H9 (cell line): Measurements from ENCODE around the gene LZIC. TPM values are rescaled to one million over a fixed set of nuclear protein-coding genes. Genes with fewer than 3 reads are reported as not detected.

Experiments used
- DNase-seq: peaks from one replicate; pipeline ENCODE4 v3.0.0-alpha.2; 2017
- H2AFZ ChIP-seq: one replicate; pipeline ENCODE4 v1.6.1; 2013; ENCODE audit warnings: mild to moderate bottlenecking, low read length, control low read depth, moderate library complexity
- H2AK5ac ChIP-seq: 2 replicates; pipeline ENCODE4 v1.6.1; 2013; ENCODE audit warnings: low read length, control low read depth, mixed read lengths; ENCODE audit not compliant: insufficient read length
- H2BK120ac ChIP-seq: one replicate; pipeline ENCODE4 v1.6.1; 2013; ENCODE audit warnings: low read depth, mild to moderate bottlenecking, low read length, control low read depth, inconsistent platforms; ENCODE audit not compliant: poor library complexity, severe bottlenecking
- H2BK12ac ChIP-seq: 2 replicates; pipeline ENCODE4 v1.6.1; 2013; ENCODE audit warnings: low read length, control low read depth, mixed read lengths, low read depth; ENCODE audit not compliant: insufficient read length
- H2BK15ac ChIP-seq: 2 replicates; pipeline ENCODE4 v1.6.1; 2013; ENCODE audit warnings: low read depth, low read length, control low read depth
- H2BK20ac ChIP-seq: one replicate; pipeline ENCODE4 v1.6.1; 2013; ENCODE audit warnings: low read depth, mild to moderate bottlenecking, low read length, control low read depth, inconsistent platforms; ENCODE audit not compliant: poor library complexity, severe bottlenecking
- H2BK5ac ChIP-seq: 2 replicates; pipeline ENCODE4 v1.6.1; 2013; ENCODE audit warnings: low read length, control low read depth, mixed read lengths; ENCODE audit not compliant: insufficient read length
- H3K14ac ChIP-seq: 2 replicates; pipeline ENCODE4 v1.6.1; 2013; ENCODE audit warnings: low read length, control low read depth; ENCODE audit not compliant: insufficient read depth
- H3K18ac ChIP-seq: 2 replicates; pipeline ENCODE4 v1.6.1; 2013; ENCODE audit warnings: low read depth, mild to moderate bottlenecking, mixed read lengths, low read length, control low read depth; ENCODE audit not compliant: insufficient read length
- H3K23ac ChIP-seq: 2 replicates; pipeline ENCODE4 v1.6.1; 2013; ENCODE audit warnings: low read length, control low read depth, mixed read lengths, low read depth; ENCODE audit not compliant: insufficient read length
- H3K23me2 ChIP-seq: 2 replicates; pipeline ENCODE4 v1.6.1; 2013; ENCODE audit warnings: low read depth, mild to moderate bottlenecking, mixed read lengths, low read length, control low read depth; ENCODE audit not compliant: insufficient read length, poor library complexity, severe bottlenecking
- H3K27ac ChIP-seq: 2 replicates; pipeline ENCODE4 v1.5.1; 2013; ENCODE audit warnings: low read length, control low read depth, mixed read lengths, low read depth; ENCODE audit not compliant: insufficient read length
- H3K27me3 ChIP-seq: 2 replicates; pipeline ENCODE4 v1.6.1; 2013; ENCODE audit warnings: low read length, control low read depth, inconsistent platforms; ENCODE audit not compliant: insufficient read depth
- H3K4ac ChIP-seq: 2 replicates; pipeline ENCODE4 v1.6.1; 2013; ENCODE audit warnings: low read depth, mild to moderate bottlenecking, control low read depth, inconsistent platforms, low read length, moderate library complexity
- H3K4me1 ChIP-seq: 2 replicates; pipeline ENCODE4 v1.6.1; 2013; ENCODE audit warnings: low read length, control low read depth, inconsistent platforms; ENCODE audit not compliant: insufficient read depth
- H3K4me2 ChIP-seq: 2 replicates; pipeline ENCODE4 v1.6.1; 2013; ENCODE audit warnings: low read length, control low read depth, mixed read lengths; ENCODE audit not compliant: insufficient read length, insufficient read depth
- H3K56ac ChIP-seq: 2 replicates; pipeline ENCODE4 v1.6.1; 2013; ENCODE audit warnings: low read depth, mild to moderate bottlenecking, mixed read lengths, low read length, control low read depth; ENCODE audit not compliant: insufficient read length
- H3K79me1 ChIP-seq: 2 replicates; pipeline ENCODE4 v1.6.1; 2013; ENCODE audit warnings: low read depth, mild to moderate bottlenecking, moderate library complexity, low read length, control low read depth, inconsistent platforms; ENCODE audit not compliant: insufficient read depth, poor library complexity, severe bottlenecking
- H3K79me2 ChIP-seq: 2 replicates; pipeline ENCODE4 v1.6.1; 2013; ENCODE audit warnings: low read length, control low read depth, inconsistent platforms; ENCODE audit not compliant: insufficient read depth
- H3K9ac ChIP-seq: 2 replicates; pipeline ENCODE4 v1.6.1; 2013; ENCODE audit warnings: low read length, control low read depth, mixed read lengths; ENCODE audit not compliant: insufficient read length; ENCODE audit errors: extremely low read depth
- H3K9me3 ChIP-seq: one replicate; pipeline ENCODE4 v1.6.1; 2013; ENCODE audit warnings: low read depth, low read length, inconsistent platforms; ENCODE audit not compliant: control insufficient read depth
- H3T11ph ChIP-seq: one replicate; pipeline ENCODE4 v1.6.1; 2013; ENCODE audit warnings: mild to moderate bottlenecking, low read length, control low read depth, inconsistent platforms
- H4K20me1 ChIP-seq: one replicate; pipeline ENCODE4 v1.6.1; 2013; ENCODE audit not compliant: control insufficient read depth, insufficient read length, insufficient read depth
- H4K5ac ChIP-seq: 2 replicates; pipeline ENCODE4 v1.6.1; 2013; ENCODE audit warnings: low read depth, mild to moderate bottlenecking, mixed read lengths, low read length, control low read depth; ENCODE audit not compliant: insufficient read length
- H4K8ac ChIP-seq: replicated peaks from 2 replicates; pipeline ENCODE4 v1.6.1; 2013; ENCODE audit warnings: low read length, control low read depth, mixed read lengths, low read depth; ENCODE audit not compliant: insufficient read length
- H4K91ac ChIP-seq: 2 replicates; pipeline ENCODE4 v1.6.1; 2013; ENCODE audit warnings: low read depth, mild to moderate bottlenecking, moderate library complexity, mixed read lengths, low read length, control low read depth; ENCODE audit not compliant: insufficient read length
- H3K27ac Mint-ChIP-seq, 3 experiments: 2 replicates in 2 of 3; 3 replicates in 1 of 3; pipeline ENCODE4 v1.8.0; 2020 to 2021; ENCODE audit warnings: mixed read lengths in 3 of 3, mild to moderate bottlenecking in 1 of 3, moderate library complexity in 1 of 3
- H3K27me3 Mint-ChIP-seq: 2 replicates; pipeline ENCODE4 v1.8.0; 2021; ENCODE audit warnings: low read depth, mild to moderate bottlenecking, moderate library complexity, mixed read lengths
- H3K36me3 Mint-ChIP-seq, 3 experiments: 2 replicates in 2 of 3; 3 replicates in 1 of 3; pipeline ENCODE4 v1.8.0; 2020 to 2021; ENCODE audit warnings: low read depth in 3 of 3, mixed read lengths in 3 of 3; ENCODE audit not compliant: insufficient read depth in 1 of 3
- H3K4me1 Mint-ChIP-seq, 2 experiments: 2 replicates each; pipeline ENCODE4 v1.8.0; 2020; ENCODE audit warnings: mixed read lengths in 2 of 2
- H3K4me3 Mint-ChIP-seq, 2 experiments: 2 replicates in 1 of 2; 3 replicates in 1 of 2; pipeline ENCODE4 v1.8.0; 2020 to 2021; ENCODE audit warnings: mild to moderate bottlenecking in 2 of 2, mixed read lengths in 2 of 2, moderate library complexity in 1 of 2
- H3K9me3 Mint-ChIP-seq, 2 experiments: 2 replicates in 1 of 2; 3 replicates in 1 of 2; pipeline ENCODE4 v1.8.0; 2020; ENCODE audit warnings: mild to moderate bottlenecking in 2 of 2, mixed read lengths in 2 of 2, moderate library complexity in 1 of 2
- CTCF ChIP-seq: fragments of 200-600 bp; sonication (generic); conservative IDR thresholded peaks from 3 replicates; pipeline ENCODE4 v1.8.0; 2021; ENCODE audit warnings: antibody characterized with exemption, mild to moderate bottlenecking
- WGBS: extraction: QIAGEN DNeasy Blood & Tissue Kit; methylation state at CpG from one replicate; pipeline ENCODE4 v1.1.7; 2013; ENCODE audit warnings: missing lambda C conversion rate, low lambda C conversion rate, mixed read lengths; ENCODE audit not compliant: insufficient read length; ENCODE audit errors: extremely low coverage; 5-methylcytosine and 5-hydroxymethylcytosine counted together
- total RNA-seq: library from RNA; stranded (reverse); gene quantifications from 2 replicates; pipeline ENCODE4 v1.2.1, GENCODE V29; 2021

The LZIC gene
- total RNA-seq, 1 experiment from 2014 or later: 22.9 TPM

- Histone ChIP-seq H3K23me2 (no peaks in the 10 kb centered on the region), H2AK5ac (no peak overlapping the region), H2AFZ (no peak overlapping the region), H4K91ac (no peak overlapping the region), H3K18ac (no peak overlapping the region), H3K56ac (no peak overlapping the region), H2BK12ac (no peak overlapping the region), H3K4me2 (no peak overlapping the region), H2BK120ac (no peak overlapping the region), H2BK15ac (no peak overlapping the region), H3K79me1 (no peaks in the 10 kb centered on the region), H2BK20ac (no peak overlapping the region), H3K79me2 (no peaks in the 10 kb centered on the region), H3K9ac (no peak overlapping the region), H2BK5ac (no peak overlapping the region), H3K27me3 (no peaks in the 10 kb centered on the region), H3K4ac (no peak overlapping the region), H4K20me1 (peaks cover 3% of the 10 kb centered on the region), H3K14ac (no peak overlapping the region), H3K27ac (no peak overlapping the region), H3K4me1 (no peaks in the 10 kb centered on the region), H3T11ph (no peak overlapping the region), H4K8ac (no peak overlapping the region), H4K5ac (no peak overlapping the region), H3K9me3 (no peaks in the 10 kb centered on the region), H3K23ac (no peak overlapping the region)
- Mint-ChIP-seq H3K36me3 (peaks cover 3 to 13% (median 7%) of the 10 kb centered on the region in 3 experiments; a peak in 3 of 7 replicates), H3K4me3 (no peak overlapping the region), H3K27me3 (no peaks in the 10 kb centered on the region), H3K9me3 (no peaks in the 10 kb centered on the region), H3K27ac (peak overlapping the region in 2 of 3 experiments; percentile 29 to 94; a peak in 4 of 7 replicates), H3K4me1 (peaks cover 8 to 19% of the 10 kb centered on the region in 2 experiments)
- no CpG with 5 or more reads among the region's 12 CpGs for WGBS
- no peak for TF ChIP-seq CTCF
- DNase-seq: no peak
Measured at GRCh38 chr1:9882945-9883303, 60.3 kb downstream of the LZIC start.
